Right lobe of liver (tissue), 4 donors: ENCODE results near the gene CACNA1D.

Experiments
- POLR2A ChIP-seq: fragments of 450-650 bp; IDR thresholded peaks from one replicate; pipeline ENCODE4 v1.6.1; 2017; ENCODE audit warnings: antibody characterized with exemption, mild to moderate bottlenecking
- TF ChIP-seq, protein P1 (sequence below), 4 donors: fragments of 200-600 bp in 3 of 4; fragments of 450-650 bp in 1 of 4; IDR thresholded peaks; one replicate each; pipeline versions ENCODE4 v1.5.1 to v1.8.0; 2016 to 2022; ENCODE audit warnings: antibody characterized with exemption in 4 of 4, mild to moderate bottlenecking in 2 of 4
- donor health status: DM: no; HTN: no; CAD: no.
- donor health status: DM: no; HTN: no; CAD: no.
- donor health status: DM: no; HTN: yes; CAD: no.

- TF ChIP-seq, protein P1, sequence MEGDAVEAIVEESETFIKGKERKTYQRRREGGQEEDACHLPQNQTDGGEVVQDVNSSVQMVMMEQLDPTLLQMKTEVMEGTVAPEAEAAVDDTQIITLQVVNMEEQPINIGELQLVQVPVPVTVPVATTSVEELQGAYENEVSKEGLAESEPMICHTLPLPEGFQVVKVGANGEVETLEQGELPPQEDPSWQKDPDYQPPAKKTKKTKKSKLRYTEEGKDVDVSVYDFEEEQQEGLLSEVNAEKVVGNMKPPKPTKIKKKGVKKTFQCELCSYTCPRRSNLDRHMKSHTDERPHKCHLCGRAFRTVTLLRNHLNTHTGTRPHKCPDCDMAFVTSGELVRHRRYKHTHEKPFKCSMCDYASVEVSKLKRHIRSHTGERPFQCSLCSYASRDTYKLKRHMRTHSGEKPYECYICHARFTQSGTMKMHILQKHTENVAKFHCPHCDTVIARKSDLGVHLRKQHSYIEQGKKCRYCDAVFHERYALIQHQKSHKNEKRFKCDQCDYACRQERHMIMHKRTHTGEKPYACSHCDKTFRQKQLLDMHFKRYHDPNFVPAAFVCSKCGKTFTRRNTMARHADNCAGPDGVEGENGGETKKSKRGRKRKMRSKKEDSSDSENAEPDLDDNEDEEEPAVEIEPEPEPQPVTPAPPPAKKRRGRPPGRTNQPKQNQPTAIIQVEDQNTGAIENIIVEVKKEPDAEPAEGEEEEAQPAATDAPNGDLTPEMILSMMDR (IDR thresholded peaks at IDR 0.05): peak; percentile 32 to 62 (median 50)
- no peak for TF ChIP-seq POLR2A
Measured at GRCh38 chr3:53842436-53843194, 348.2 kb downstream of the CACNA1D start.
